Islet precursor cell (in vitro differentiated cells): ENCODE results near the gene GPM6B.

ENCODE experiments used
- DNase-seq: peaks from one replicate; pipeline ENCODE4 v3.0.0-alpha.2; 2018

The GPM6B gene

GRCh38 chrX:13721819-13722519, 94.9 kb downstream of the GPM6B start:
- DNase-seq = no peak

DNA sequence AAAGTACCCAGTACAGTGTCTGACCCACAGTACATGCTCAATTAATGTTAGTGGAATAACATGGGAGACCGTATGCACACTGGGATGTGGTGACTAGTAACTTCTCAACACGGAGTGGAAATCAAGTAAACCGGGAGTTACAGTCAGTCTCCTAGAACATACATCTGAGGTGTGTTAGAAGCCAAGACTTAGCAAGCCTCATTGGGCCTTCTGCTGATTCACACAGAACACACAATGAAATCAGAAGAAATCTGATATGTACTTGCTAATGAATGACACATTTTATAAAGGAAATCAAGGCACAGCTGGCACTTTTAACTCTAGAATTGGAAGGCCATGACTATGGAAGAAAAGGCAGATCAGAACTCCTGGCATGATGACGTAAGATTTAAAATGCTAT, 95.5 kb downstream of the GPM6B start:
- no peak for DNase-seq
